ENCODE measurements around the gene TEAD1. TPM values are rescaled to one million over a fixed set of nuclear protein-coding genes. Genes with fewer than 3 reads are reported as not detected.

The TEAD1 gene
- polyA plus RNA-seq, 1 donor from 2014 or later, result 12.2 TPM

GRCh38 chr11:12625438-12626071 lies 48.7 kb upstream of the TEAD1 start:
- no peak overlapping the region for H2AFZ ChIP-seq (ENCODE audit: low read depth, low read length)
- no peak overlapping the region for H3K4me2 ChIP-seq (ENCODE audit: low read length)
- no peaks in the 10 kb centered on the region for H3F3A ChIP-seq (ENCODE audit: insufficient read depth, low read length, poor library complexity, severe bottlenecking)
- H3K9ac ChIP-seq (ENCODE audit: low read length), result no peak overlapping the region
- H3K27me3 ChIP-seq (ENCODE audit: insufficient read depth, low read depth, low read length), result no peaks in the 10 kb centered on the region
- no peaks in the 10 kb centered on the region for H4K20me1 ChIP-seq (ENCODE audit: insufficient read depth)
- no peak overlapping the region for H3K4me3 ChIP-seq (ENCODE audit: low read length)
- no peaks in the 10 kb centered on the region for H3K9me3 ChIP-seq (ENCODE audit: low read length)
- no peaks in the 10 kb centered on the region for H3K36me3 ChIP-seq (ENCODE audit: insufficient read depth, low read length)
- TF ChIP-seq TAF1 (IDR thresholded peaks at IDR 0.05; ENCODE audit: low read depth) (no peak), SMC3 (conservative IDR thresholded peaks at IDR 0.05; ENCODE audit: poor library complexity) (no peak), MXI1 (conservative IDR thresholded peaks at IDR 0.05; ENCODE audit: poor library complexity, severe bottlenecking) (no peak), RAD21 (conservative IDR thresholded peaks at IDR 0.05) (no peak), EZH2 (IDR thresholded peaks at IDR 0.05; ENCODE audit: borderline replicate concordance, insufficient read depth, low read length, poor library complexity, severe bottlenecking) (no peak), EP300 (conservative IDR thresholded peaks at IDR 0.05; ENCODE audit: poor library complexity, severe bottlenecking) (no peak), REST (IDR thresholded peaks at IDR 0.05; ENCODE audit: borderline replicate concordance) (no peak), POLR2AphosphoS5 (IDR thresholded peaks at IDR 0.05) (no peak)
- TF ChIP-seq, protein P1, sequence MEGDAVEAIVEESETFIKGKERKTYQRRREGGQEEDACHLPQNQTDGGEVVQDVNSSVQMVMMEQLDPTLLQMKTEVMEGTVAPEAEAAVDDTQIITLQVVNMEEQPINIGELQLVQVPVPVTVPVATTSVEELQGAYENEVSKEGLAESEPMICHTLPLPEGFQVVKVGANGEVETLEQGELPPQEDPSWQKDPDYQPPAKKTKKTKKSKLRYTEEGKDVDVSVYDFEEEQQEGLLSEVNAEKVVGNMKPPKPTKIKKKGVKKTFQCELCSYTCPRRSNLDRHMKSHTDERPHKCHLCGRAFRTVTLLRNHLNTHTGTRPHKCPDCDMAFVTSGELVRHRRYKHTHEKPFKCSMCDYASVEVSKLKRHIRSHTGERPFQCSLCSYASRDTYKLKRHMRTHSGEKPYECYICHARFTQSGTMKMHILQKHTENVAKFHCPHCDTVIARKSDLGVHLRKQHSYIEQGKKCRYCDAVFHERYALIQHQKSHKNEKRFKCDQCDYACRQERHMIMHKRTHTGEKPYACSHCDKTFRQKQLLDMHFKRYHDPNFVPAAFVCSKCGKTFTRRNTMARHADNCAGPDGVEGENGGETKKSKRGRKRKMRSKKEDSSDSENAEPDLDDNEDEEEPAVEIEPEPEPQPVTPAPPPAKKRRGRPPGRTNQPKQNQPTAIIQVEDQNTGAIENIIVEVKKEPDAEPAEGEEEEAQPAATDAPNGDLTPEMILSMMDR (IDR thresholded peaks at IDR 0.05; ENCODE audit: poor library complexity, severe bottlenecking), result no peak
- H3K9me2 ChIP-seq (ENCODE audit: insufficient read depth, low read length), result no peaks in the 10 kb centered on the region
- H3K27ac ChIP-seq (ENCODE audit: low read length), result no peak overlapping the region
- no peaks in the 10 kb centered on the region for H3K79me2 ChIP-seq (replicated peaks; ENCODE audit: insufficient read depth, low read length)

GRCh38 chr11:12626616-12627015 lies 47.6 kb upstream of the TEAD1 start:
- H4K20me1 ChIP-seq (ENCODE audit: insufficient read depth), result no peaks in the 10 kb centered on the region
- H3K4me3 ChIP-seq (ENCODE audit: low read length), result no peak overlapping the region
- no peak overlapping the region for H2AFZ ChIP-seq (ENCODE audit: low read depth, low read length)
- no peaks in the 10 kb centered on the region for H3K79me2 ChIP-seq (replicated peaks; ENCODE audit: insufficient read depth, low read length)
- no peak overlapping the region for H3K9ac ChIP-seq (ENCODE audit: low read length)
- H3F3A ChIP-seq (ENCODE audit: insufficient read depth, low read length, poor library complexity, severe bottlenecking), result no peaks in the 10 kb centered on the region
- no peaks in the 10 kb centered on the region for H3K36me3 ChIP-seq (ENCODE audit: insufficient read depth, low read length)
- no peak overlapping the region for H3K4me2 ChIP-seq (ENCODE audit: low read length)
- TF ChIP-seq, protein P1 (IDR thresholded peaks at IDR 0.05; ENCODE audit: poor library complexity, severe bottlenecking), result no peak
- no peak for TF ChIP-seq SMC3 (conservative IDR thresholded peaks at IDR 0.05; ENCODE audit: poor library complexity)
- no peak for TF ChIP-seq REST (IDR thresholded peaks at IDR 0.05; ENCODE audit: borderline replicate concordance)
- no peak for TF ChIP-seq RAD21 (conservative IDR thresholded peaks at IDR 0.05)
- TF ChIP-seq MXI1 (conservative IDR thresholded peaks at IDR 0.05; ENCODE audit: poor library complexity, severe bottlenecking), result no peak
- no peak for TF ChIP-seq EP300 (conservative IDR thresholded peaks at IDR 0.05; ENCODE audit: poor library complexity, severe bottlenecking)
- no peak for TF ChIP-seq POLR2AphosphoS5 (IDR thresholded peaks at IDR 0.05)
- no peak for TF ChIP-seq EZH2 (IDR thresholded peaks at IDR 0.05; ENCODE audit: borderline replicate concordance, insufficient read depth, low read length, poor library complexity, severe bottlenecking)
- TF ChIP-seq TAF1 (IDR thresholded peaks at IDR 0.05; ENCODE audit: low read depth), result no peak
- no peaks in the 10 kb centered on the region for H3K9me2 ChIP-seq (ENCODE audit: insufficient read depth, low read length)
- no peak overlapping the region for H3K27ac ChIP-seq (ENCODE audit: low read length)
- H3K9me3 ChIP-seq (ENCODE audit: low read length), result no peaks in the 10 kb centered on the region
- H3K27me3 ChIP-seq (ENCODE audit: insufficient read depth, low read depth, low read length), result no peaks in the 10 kb centered on the region

Data from neural cell (in vitro differentiated cells).